ENCODE results near the gene PREPL. TPM values are rescaled to one million over a fixed set of nuclear protein-coding genes. Genes with fewer than 3 reads are reported as not detected.

Gene PREPL
- total RNA-seq, 2 donors from 2014 or later: 28.9 to 42.3 TPM

GRCh38 chr2:44335806-44336538, 25.3 kb downstream of the PREPL start:
- H3K27me3 ChIP-seq (ENCODE audit: control insufficient read depth, insufficient read depth, low read length, poor library complexity, severe bottlenecking): no peaks in the 10 kb centered on the region
- Mint-ChIP-seq H3K27me3 (ENCODE audit: insufficient read depth) (no peaks in the 10 kb centered on the region), H3K9me3 (no peaks in the 10 kb centered on the region), H3K36me3 (ENCODE audit: low read depth) (peaks cover 46% of the 10 kb centered on the region), H3K27ac (no peak overlapping the region), H3K4me3 (no peak overlapping the region), H3K4me1 (no peaks in the 10 kb centered on the region)
- no peak for TF ChIP-seq CTCF (conservative IDR thresholded peaks at IDR 0.05)
- no peak overlapping the region for H3K9ac ChIP-seq (ENCODE audit: extremely low read depth, low read length, poor library complexity, severe bottlenecking)
- no peak overlapping the region for H3K4me3 ChIP-seq (ENCODE audit: low read length)
- H3K36me3 ChIP-seq (ENCODE audit: control insufficient read depth, insufficient read depth, low read length): peaks cover 48% of the 10 kb centered on the region
- H3K27ac ChIP-seq (ENCODE audit: low read depth, low read length): no peak overlapping the region
- no peaks in the 10 kb centered on the region for H3K9me3 ChIP-seq (ENCODE audit: control insufficient read depth, low read length)
- no peak for DNase-seq
- peaks cover 3% of the 10 kb centered on the region for H3K4me1 ChIP-seq (ENCODE audit: control insufficient read depth, insufficient read depth, low read length)
- WGBS, 2 experiments (ENCODE audit: insufficient coverage in 1 of 2, insufficient read length in 1 of 2): 91 to 100% methylated on average over 1 to 2 of the region's 2 CpGs

- no peak overlapping the region for H3K9ac ChIP-seq (ENCODE audit: extremely low read depth, low read length, poor library complexity, severe bottlenecking)
- WGBS, 2 experiments (ENCODE audit: insufficient coverage in 1 of 2, insufficient read length in 1 of 2): 93% methylated on average over 1 of the region's 1 CpG; no CpG with 5 or more reads in 1 of the 2 experiments
- H3K36me3 ChIP-seq (ENCODE audit: control insufficient read depth, insufficient read depth, low read length): peaks cover 42% of the 10 kb centered on the region
- no peaks in the 10 kb centered on the region for H3K27me3 ChIP-seq (ENCODE audit: control insufficient read depth, insufficient read depth, low read length, poor library complexity, severe bottlenecking)
- peaks cover 3% of the 10 kb centered on the region for H3K4me1 ChIP-seq (ENCODE audit: control insufficient read depth, insufficient read depth, low read length)
- Mint-ChIP-seq H3K4me1 (peaks cover 2% of the 10 kb centered on the region), H3K27ac (no peak overlapping the region), H3K36me3 (ENCODE audit: low read depth) (peaks cover 43% of the 10 kb centered on the region), H3K27me3 (ENCODE audit: insufficient read depth) (no peaks in the 10 kb centered on the region), H3K9me3 (no peaks in the 10 kb centered on the region), H3K4me3 (no peak overlapping the region)
- H3K4me3 ChIP-seq (ENCODE audit: low read length): no peak overlapping the region
- DNase-seq: no peak
- TF ChIP-seq CTCF (conservative IDR thresholded peaks at IDR 0.05): no peak
- H3K27ac ChIP-seq (ENCODE audit: low read depth, low read length): no peak overlapping the region
- H3K9me3 ChIP-seq (ENCODE audit: control insufficient read depth, low read length): no peaks in the 10 kb centered on the region
These were observed 27.3 kb downstream of the PREPL start for GRCh38 chr2:44333994-44334393.

- Mint-ChIP-seq H3K4me1 (peaks cover 17% of the 10 kb centered on the region), H3K27ac (no peak overlapping the region), H3K9me3 (no peaks in the 10 kb centered on the region), H3K4me3 (no peak overlapping the region), H3K27me3 (ENCODE audit: insufficient read depth) (no peaks in the 10 kb centered on the region), H3K36me3 (ENCODE audit: low read depth) (peaks cover 32% of the 10 kb centered on the region)
- 91 to 100% methylated on average over 1 of the region's 1 CpG for WGBS, 2 experiments (ENCODE audit: insufficient coverage in 1 of 2, insufficient read length in 1 of 2)
- no peak for DNase-seq
- no peaks in the 10 kb centered on the region for H3K9me3 ChIP-seq (ENCODE audit: control insufficient read depth, low read length)
- H3K27ac ChIP-seq (ENCODE audit: low read depth, low read length): no peak overlapping the region
- H3K4me3 ChIP-seq (ENCODE audit: low read length): no peak overlapping the region
- no peak overlapping the region for H3K9ac ChIP-seq (ENCODE audit: extremely low read depth, low read length, poor library complexity, severe bottlenecking)
- no peaks in the 10 kb centered on the region for H3K27me3 ChIP-seq (ENCODE audit: control insufficient read depth, insufficient read depth, low read length, poor library complexity, severe bottlenecking)
- no peak for TF ChIP-seq CTCF (conservative IDR thresholded peaks at IDR 0.05)
- H3K36me3 ChIP-seq (ENCODE audit: control insufficient read depth, insufficient read depth, low read length): peaks cover 25% of the 10 kb centered on the region
- H3K4me1 ChIP-seq (ENCODE audit: control insufficient read depth, insufficient read depth, low read length): peaks cover 5% of the 10 kb centered on the region
These were observed 30.5 kb downstream of the PREPL start for GRCh38 chr2:44330801-44331200.

Data from endodermal cell (in vitro differentiated cells).